HepG2 (cell line): ENCODE results near the gene RDH14. TPM values are rescaled to one million over a fixed set of nuclear protein-coding genes. Genes with fewer than 3 reads are reported as not detected.
A peak's percentile ranks its signal among the peaks of the same experiment; 100 is the strongest.

Experiments
- ADNP ChIP-seq: sonication (generic); formaldehyde crosslinking; IDR thresholded peaks from 2 replicates; pipeline ENCODE4 v1.4.0; 2020; ENCODE audit warnings: missing genetic modification reagents
- ARNTL ChIP-seq: sonication (generic); formaldehyde crosslinking; IDR thresholded peaks from 2 replicates; pipeline ENCODE4 v1.4.0; 2020; ENCODE audit warnings: mild to moderate bottlenecking, missing genetic modification reagents
- DBP ChIP-seq: sonication (generic); formaldehyde crosslinking; IDR thresholded peaks from 2 replicates; pipeline ENCODE4 v1.4.0; 2020; ENCODE audit warnings: missing genetic modification reagents; ENCODE audit errors: not compliant biosample characterization
- FOXP4 ChIP-seq: sonication (generic); formaldehyde crosslinking; IDR thresholded peaks from 2 replicates; pipeline ENCODE4 v1.4.0; 2020; ENCODE audit warnings: missing genetic modification reagents
- HIC2 ChIP-seq: sonication (generic); formaldehyde crosslinking; IDR thresholded peaks from 2 replicates; pipeline ENCODE4 v1.9.0; 2022; ENCODE audit warnings: low read depth, missing genetic modification reagents
- MEIS2 ChIP-seq: sonication (generic); formaldehyde crosslinking; IDR thresholded peaks from 2 replicates; pipeline ENCODE4 v1.9.0; 2021; ENCODE audit warnings: mild to moderate bottlenecking, missing genetic modification reagents
- NR2C2 ChIP-seq: sonication (generic); formaldehyde crosslinking; IDR thresholded peaks from 2 replicates; pipeline ENCODE4 v1.4.0; 2020; ENCODE audit warnings: missing genetic modification reagents, mild to moderate bottlenecking, moderate library complexity, borderline replicate concordance
- PPARG ChIP-seq: conservative IDR thresholded peaks from 2 replicates; pipeline ENCODE4 v1.6.1; 2016; ENCODE audit warnings: missing biosample characterization, missing genetic modification reagents
- RELA ChIP-seq: sonication (generic); formaldehyde crosslinking; IDR thresholded peaks from 2 replicates; pipeline ENCODE4 v1.4.0; 2020; ENCODE audit warnings: missing genetic modification reagents
- SAFB2 ChIP-seq: sonication (generic); formaldehyde crosslinking; IDR thresholded peaks from 2 replicates; pipeline ENCODE4 v1.5.1; 2020; ENCODE audit warnings: missing genetic modification reagents, low read depth, mild to moderate bottlenecking, borderline replicate concordance
- SIN3A ChIP-seq: IDR thresholded peaks from 2 replicates; pipeline ENCODE4 v1.6.1; 2011; ENCODE audit warnings: low read depth, mild to moderate bottlenecking, control low read depth, low read length, borderline replicate concordance
- SIN3B ChIP-seq: fragments of 150-350 bp; IDR thresholded peaks from 2 replicates; pipeline ENCODE4 v1.6.1; 2014; ENCODE audit warnings: low read length
- SRSF4 ChIP-seq: fragments of 200-400 bp; formaldehyde crosslinking; IDR thresholded peaks from one replicate; pipeline ENCODE4 v1.6.1; 2018; ENCODE audit warnings: mild to moderate bottlenecking, low read depth, low read length, moderate library complexity; ENCODE audit not compliant: poor library complexity, severe bottlenecking
- TRIM24 ChIP-seq: sonication (generic); formaldehyde crosslinking; IDR thresholded peaks from 2 replicates; pipeline ENCODE4 v1.8.0; 2022; ENCODE audit warnings: mild to moderate bottlenecking, missing genetic modification reagents
- ZNF124 ChIP-seq: sonication (generic); formaldehyde crosslinking; IDR thresholded peaks from 2 replicates; pipeline ENCODE4 v1.4.0; 2020; ENCODE audit warnings: missing genetic modification reagents
- ZNF18 ChIP-seq: sonication (generic); formaldehyde crosslinking; IDR thresholded peaks from 2 replicates; pipeline ENCODE4 v1.8.0; 2022; ENCODE audit warnings: mild to moderate bottlenecking, missing genetic modification reagents; ENCODE audit not compliant: insufficient replicate concordance
- ZNF441 ChIP-seq: sonication (generic); formaldehyde crosslinking; IDR thresholded peaks from 2 replicates; pipeline ENCODE4 v1.7.0; 2021; ENCODE audit warnings: missing genetic modification reagents, borderline replicate concordance
- ZNF501 ChIP-seq: sonication (generic); formaldehyde crosslinking; IDR thresholded peaks from 2 replicates; pipeline ENCODE4 v1.5.1; 2020; ENCODE audit warnings: mild to moderate bottlenecking, moderate library complexity, missing genetic modification reagents
- ZNF503 ChIP-seq: sonication (generic); formaldehyde crosslinking; IDR thresholded peaks from 2 replicates; pipeline ENCODE4 v1.4.0; 2020; ENCODE audit warnings: missing genetic modification reagents
- ZNF678 ChIP-seq: sonication (generic); formaldehyde crosslinking; IDR thresholded peaks from 2 replicates; pipeline ENCODE4 v1.4.0; 2020; ENCODE audit warnings: mild to moderate bottlenecking, missing genetic modification reagents
- ZNF776 ChIP-seq: sonication (generic); formaldehyde crosslinking; IDR thresholded peaks from 2 replicates; pipeline ENCODE4 v1.4.0; 2020; ENCODE audit warnings: mild to moderate bottlenecking, missing genetic modification reagents
- polyA plus RNA-seq, 8 experiments: library from polyadenylated mRNA; depleted of rRNA in 3 of 8; stranded (reverse) in 7 of 8; unstranded in 1 of 8; fragments of >200 nt; fragmentation: Illumina TruSeq in 4 of 8; extraction: Trizol in 4 of 8; gene quantifications; 2 replicates each; pipeline versions ENCODE4 v1.2.1 to v1.2.3, GENCODE V29; 2011 to 2016; ENCODE audit warnings: low read depth in 4 of 8, missing spikeins in 1 of 8, mixed read lengths in 1 of 8; ENCODE audit not compliant: insufficient read depth in 1 of 8
- total RNA-seq, 5 experiments: library from RNA; depleted of rRNA; stranded (reverse); fragments of >200 nt; fragmentation: Illumina TruSeq; extraction: Trizol; gene quantifications; 2 replicates each; pipeline ENCODE4 v1.2.3, GENCODE V29; 2016; ENCODE audit warnings: low read depth in 1 of 5

The RDH14 gene
- total and polyA plus RNA-seq, 2 of the 13 experiments (the other 11 are each of a cell fraction or from before 2014, with no cell fraction given) = 27.4 to 39.9 TPM

- TF ChIP-seq MEIS2 (peak; percentile 69; the same call in 1 of the 2 replicates), SIN3A (no peak), NR2C2 (CRISPR knock-in tag) (peak; percentile 96), SAFB2 (peak; percentile 89; the same call in 1 of the 2 replicates), ZNF678 (CRISPR knock-in tag) (peak; percentile 81; the same call in 1 of the 2 replicates), ZNF503 (CRISPR knock-in tag) (peak; percentile 66; the same call in 1 of the 2 replicates), SIN3B (no peak), ZNF776 (CRISPR knock-in tag) (peak; percentile 93; the same call in 1 of the 2 replicates), RELA (no peak), ZNF124 (CRISPR knock-in tag) (peak; percentile 78; the same call in 1 of the 2 replicates), TRIM24 (no peak), HIC2 (CRISPR knock-in tag) (peak; percentile 45; the same call in 1 of the 2 replicates), DBP (no peak), ZNF441 (CRISPR knock-in tag) (peak; percentile 85), SRSF4 (no peak), ADNP (CRISPR knock-in tag) (no peak), ARNTL (CRISPR knock-in tag) (peak; percentile 74), ZNF501 (CRISPR knock-in tag) (peak; percentile 98), PPARG (CRISPR knock-in tag) (peak; percentile 48; the same call in 1 of the 2 replicates), ZNF18 (CRISPR knock-in tag) (no peak), FOXP4 (CRISPR knock-in tag) (peak; percentile 48; the same call in 1 of the 2 replicates)
Measured at GRCh38 chr2:18560031-18560796, at the start of gene RDH14 (continued).
